HL-60 (cell line): ENCODE results near the gene ARHGEF1.

Source experiments
- DNase-seq, 2 experiments: peaks; one replicate each; pipeline ENCODE4 v3.0.0-alpha.2; 2010 to 2020; ENCODE audit warnings: low read depth in 1 of 2, low spot score in 1 of 2
- H3K27ac ChIP-seq: fragments of 250-450 bp; sonication (Bioruptor Pico); replicated peaks from 2 replicates; pipeline ENCODE4 v1.5.1; 2020; ENCODE audit warnings: mild to moderate bottlenecking, moderate library complexity
- H3K27me3 ChIP-seq: fragments of 250-450 bp; sonication (Bioruptor Pico); 2 replicates; pipeline ENCODE4 v1.5.1; 2021; ENCODE audit warnings: mild to moderate bottlenecking, moderate library complexity; ENCODE audit not compliant: insufficient read depth, poor library complexity, severe bottlenecking
- H3K4me3 ChIP-seq: replicated peaks from 2 replicates; pipeline ENCODE4 v1.5.1; 2011; ENCODE audit warnings: mild to moderate bottlenecking, control low read depth, low read length; ENCODE audit not compliant: insufficient read depth
- GABPA ChIP-seq: IDR thresholded peaks from 2 replicates; pipeline ENCODE4 v1.6.1; 2012; ENCODE audit warnings: low read depth
- POLR2AphosphoS5 ChIP-seq: IDR thresholded peaks from 2 replicates; pipeline ENCODE4 v1.6.1; 2012; ENCODE audit warnings: low read depth
- SPI1 ChIP-seq: IDR thresholded peaks from 2 replicates; pipeline ENCODE4 v1.6.1; 2012; ENCODE audit warnings: low read depth, mild to moderate bottlenecking, borderline replicate concordance
- TF ChIP-seq, protein P1 (sequence below): IDR thresholded peaks from 2 replicates; pipeline ENCODE4 v1.6.1; 2012; ENCODE audit warnings: low read depth; ENCODE audit not compliant: insufficient replicate concordance
- TF ChIP-seq, protein P2 (sequence below): IDR thresholded peaks from one replicate; pipeline ENCODE4 v1.5.1; 2011; ENCODE audit warnings: low read length, control low read depth, inconsistent platforms; ENCODE audit not compliant: insufficient read depth

The ARHGEF1 gene

DNA sequence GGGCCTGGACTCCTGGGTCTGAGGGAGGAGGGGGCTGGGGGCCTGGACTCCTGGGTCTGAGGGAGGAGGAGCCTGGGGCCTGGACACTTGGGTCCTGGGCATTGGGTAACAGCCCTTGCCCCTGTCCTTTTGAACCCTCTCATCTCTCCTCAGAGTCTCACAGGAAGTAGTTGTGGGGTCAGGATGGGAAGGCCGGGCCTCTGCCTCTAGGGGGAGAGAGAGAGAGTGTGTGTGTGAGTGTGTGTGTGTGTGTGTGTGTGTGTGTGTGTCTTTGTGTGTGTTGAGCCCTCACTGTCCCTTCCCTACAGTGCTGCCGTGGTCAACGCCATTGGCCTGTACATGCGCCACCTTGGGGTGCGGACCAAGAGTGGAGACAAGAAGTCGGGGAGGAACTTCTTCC lies 10.9 kb downstream of the ARHGEF1 start:
- TF ChIP-seq, protein P1, sequence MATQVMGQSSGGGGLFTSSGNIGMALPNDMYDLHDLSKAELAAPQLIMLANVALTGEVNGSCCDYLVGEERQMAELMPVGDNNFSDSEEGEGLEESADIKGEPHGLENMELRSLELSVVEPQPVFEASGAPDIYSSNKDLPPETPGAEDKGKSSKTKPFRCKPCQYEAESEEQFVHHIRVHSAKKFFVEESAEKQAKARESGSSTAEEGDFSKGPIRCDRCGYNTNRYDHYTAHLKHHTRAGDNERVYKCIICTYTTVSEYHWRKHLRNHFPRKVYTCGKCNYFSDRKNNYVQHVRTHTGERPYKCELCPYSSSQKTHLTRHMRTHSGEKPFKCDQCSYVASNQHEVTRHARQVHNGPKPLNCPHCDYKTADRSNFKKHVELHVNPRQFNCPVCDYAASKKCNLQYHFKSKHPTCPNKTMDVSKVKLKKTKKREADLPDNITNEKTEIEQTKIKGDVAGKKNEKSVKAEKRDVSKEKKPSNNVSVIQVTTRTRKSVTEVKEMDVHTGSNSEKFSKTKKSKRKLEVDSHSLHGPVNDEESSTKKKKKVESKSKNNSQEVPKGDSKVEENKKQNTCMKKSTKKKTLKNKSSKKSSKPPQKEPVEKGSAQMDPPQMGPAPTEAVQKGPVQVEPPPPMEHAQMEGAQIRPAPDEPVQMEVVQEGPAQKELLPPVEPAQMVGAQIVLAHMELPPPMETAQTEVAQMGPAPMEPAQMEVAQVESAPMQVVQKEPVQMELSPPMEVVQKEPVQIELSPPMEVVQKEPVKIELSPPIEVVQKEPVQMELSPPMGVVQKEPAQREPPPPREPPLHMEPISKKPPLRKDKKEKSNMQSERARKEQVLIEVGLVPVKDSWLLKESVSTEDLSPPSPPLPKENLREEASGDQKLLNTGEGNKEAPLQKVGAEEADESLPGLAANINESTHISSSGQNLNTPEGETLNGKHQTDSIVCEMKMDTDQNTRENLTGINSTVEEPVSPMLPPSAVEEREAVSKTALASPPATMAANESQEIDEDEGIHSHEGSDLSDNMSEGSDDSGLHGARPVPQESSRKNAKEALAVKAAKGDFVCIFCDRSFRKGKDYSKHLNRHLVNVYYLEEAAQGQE = no peak
- TF ChIP-seq, protein P2, sequence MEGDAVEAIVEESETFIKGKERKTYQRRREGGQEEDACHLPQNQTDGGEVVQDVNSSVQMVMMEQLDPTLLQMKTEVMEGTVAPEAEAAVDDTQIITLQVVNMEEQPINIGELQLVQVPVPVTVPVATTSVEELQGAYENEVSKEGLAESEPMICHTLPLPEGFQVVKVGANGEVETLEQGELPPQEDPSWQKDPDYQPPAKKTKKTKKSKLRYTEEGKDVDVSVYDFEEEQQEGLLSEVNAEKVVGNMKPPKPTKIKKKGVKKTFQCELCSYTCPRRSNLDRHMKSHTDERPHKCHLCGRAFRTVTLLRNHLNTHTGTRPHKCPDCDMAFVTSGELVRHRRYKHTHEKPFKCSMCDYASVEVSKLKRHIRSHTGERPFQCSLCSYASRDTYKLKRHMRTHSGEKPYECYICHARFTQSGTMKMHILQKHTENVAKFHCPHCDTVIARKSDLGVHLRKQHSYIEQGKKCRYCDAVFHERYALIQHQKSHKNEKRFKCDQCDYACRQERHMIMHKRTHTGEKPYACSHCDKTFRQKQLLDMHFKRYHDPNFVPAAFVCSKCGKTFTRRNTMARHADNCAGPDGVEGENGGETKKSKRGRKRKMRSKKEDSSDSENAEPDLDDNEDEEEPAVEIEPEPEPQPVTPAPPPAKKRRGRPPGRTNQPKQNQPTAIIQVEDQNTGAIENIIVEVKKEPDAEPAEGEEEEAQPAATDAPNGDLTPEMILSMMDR = no peak
- TF ChIP-seq GABPA = no peak
- H3K27ac ChIP-seq = no peak overlapping the region
- no peak overlapping the region for H3K4me3 ChIP-seq
- peak in 1 of 2 experiments; percentile 20 for DNase-seq
- H3K27me3 ChIP-seq = no peaks in the 10 kb centered on the region

DNA sequence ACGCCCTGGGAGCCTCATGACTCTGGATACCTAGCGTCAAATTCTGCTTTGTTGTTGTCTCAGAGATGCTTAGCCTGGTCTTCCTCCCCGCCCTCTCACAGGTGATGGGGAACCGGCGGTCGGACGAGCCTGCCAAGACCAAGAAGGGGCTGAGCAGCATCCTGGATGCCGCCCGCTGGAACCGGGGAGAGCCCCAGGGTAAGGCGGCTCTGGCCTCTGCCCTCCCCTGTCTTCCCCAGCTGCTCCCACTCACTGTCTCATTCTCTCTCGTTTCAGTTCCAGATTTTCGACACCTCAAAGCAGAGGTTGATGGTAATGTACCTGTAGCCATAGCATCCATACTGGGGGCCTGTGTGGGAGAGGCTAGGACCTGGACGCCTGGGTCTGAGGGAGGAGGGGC lies 11.4 kb downstream of the ARHGEF1 start:
- DNase-seq = no peak

DNA sequence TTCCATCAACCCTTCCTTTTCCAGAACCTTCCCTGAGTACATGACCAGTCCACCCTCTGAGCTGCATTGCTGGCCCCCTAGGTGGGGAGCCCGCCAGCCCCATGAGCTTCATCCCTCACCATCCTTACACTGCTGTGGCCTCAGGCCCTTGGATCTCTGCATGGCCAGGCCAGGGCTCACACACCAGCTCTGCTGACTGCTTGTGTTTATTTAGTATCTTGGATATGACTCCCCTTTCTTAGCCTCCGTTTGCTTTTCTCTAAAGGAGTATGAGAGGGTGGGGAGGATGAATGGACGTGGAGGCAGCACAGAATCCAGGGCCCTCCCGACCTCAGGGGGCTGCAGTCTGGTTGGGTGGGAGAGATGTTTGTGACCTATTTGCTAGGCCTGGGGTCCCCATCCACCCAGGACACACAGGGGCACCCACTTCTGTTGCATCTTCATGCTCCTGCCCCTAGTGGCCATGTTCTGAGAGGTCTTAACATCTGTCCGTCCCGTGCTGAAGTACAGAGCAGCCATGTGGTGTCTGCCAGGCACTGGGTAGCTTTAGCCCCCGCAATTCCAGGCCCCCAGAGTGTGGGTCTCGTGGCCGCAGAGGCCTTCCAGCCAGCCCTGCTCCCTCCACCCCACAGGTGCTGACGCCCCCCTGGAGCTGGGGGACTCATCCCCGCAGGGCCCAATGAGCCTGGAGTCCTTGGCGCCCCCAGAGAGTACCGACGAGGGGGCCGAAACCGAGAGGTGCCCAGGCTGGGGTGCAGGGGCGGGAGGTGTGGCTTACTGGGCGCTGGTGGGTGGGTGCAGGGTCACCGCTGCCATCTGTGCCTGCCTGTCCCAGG lies 13.0 kb downstream of the ARHGEF1 start:
- no peak for DNase-seq
- TF ChIP-seq SPI1 = no peak
- Histone ChIP-seq H3K4me3 (no peak overlapping the region), H3K27me3 (no peaks in the 10 kb centered on the region), H3K27ac (no peak overlapping the region)

More for the DNA sequence above, 11.4 kb downstream of the ARHGEF1 start:
- Histone ChIP-seq H3K27ac (no peak overlapping the region), H3K27me3 (no peaks in the 10 kb centered on the region), H3K4me3 (no peak overlapping the region)
- TF ChIP-seq GABPA = no peak
- no peak for TF ChIP-seq POLR2AphosphoS5
- TF ChIP-seq, protein P1 = no peak
- TF ChIP-seq, protein P2 = no peak
- TF ChIP-seq SPI1 = no peak

DNA sequence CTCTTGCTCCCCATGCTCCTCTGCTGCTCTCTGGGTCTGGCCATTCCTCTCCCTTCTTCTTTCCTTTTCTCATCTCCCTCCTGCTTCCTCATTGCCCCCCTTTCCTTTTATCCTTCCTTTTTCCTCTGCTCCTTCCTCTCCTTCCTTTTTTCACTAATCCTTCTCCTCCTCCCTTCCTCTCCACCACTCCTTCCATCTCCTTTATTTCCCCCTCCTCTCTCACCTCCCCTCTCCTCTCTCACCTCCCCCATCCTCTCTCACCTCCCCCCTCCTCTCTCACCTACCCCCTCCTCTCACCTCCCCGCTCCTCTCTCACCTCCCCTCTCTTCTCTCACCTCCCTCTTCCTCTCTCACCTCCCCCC lies 13.6 kb downstream of the ARHGEF1 start:
- TF ChIP-seq, protein P2 = no peak
- TF ChIP-seq GABPA = no peak
- no peak for TF ChIP-seq POLR2AphosphoS5
- TF ChIP-seq, protein P1 = no peak
- no peak for DNase-seq
- H3K27ac ChIP-seq = no peak overlapping the region
- H3K4me3 ChIP-seq = no peak overlapping the region
- H3K27me3 ChIP-seq = no peaks in the 10 kb centered on the region
